KG1 (cell line): ENCODE results near the gene HILPDA.
A peak's percentile ranks its signal among the peaks of the same experiment; 100 is the strongest.

ENCODE experiments used
- DNase-seq: peaks from one replicate; lab custom pipeline; 2025; lab: John Stamatoyannopoulos, UW

HILPDA gene

GRCh38 chr7:128455543-128456254 lies at the start of gene HILPDA:
Gene HILPDA, plus strand, starts transcription at chr7:128455878. Its CDS starts 1,391 bp downstream, at chr7:128457269.
- DNase-seq: peak; percentile 16

- no peak for DNase-seq
These were observed 49.1 kb upstream of the HILPDA start for GRCh38 chr7:128406314-128407232.

GRCh38 chr7:128407233-128407589 lies 48.5 kb upstream of the HILPDA start:
- DNase-seq: no peak

- DNase-seq: no peak
These were observed 47.6 kb upstream of the HILPDA start for GRCh38 chr7:128407751-128408708.

GRCh38 chr7:128408709-128409595 lies 46.7 kb upstream of the HILPDA start:
- no peak for DNase-seq

- DNase-seq: no peak
These were observed 45.9 kb upstream of the HILPDA start, which contains the start of gene IMPDH1 for GRCh38 chr7:128409596-128410450. Gene IMPDH1, minus strand, starts transcription at chr7:128409982. Its CDS starts 81 bp downstream, at chr7:128409901.

- DNase-seq: no peak
These were observed 45.3 kb upstream of the HILPDA start for GRCh38 chr7:128410451-128410753.

GRCh38 chr7:128415217-128415785 lies 40.4 kb upstream of the HILPDA start:
- no peak for DNase-seq

GRCh38 chr7:128417071-128417470 lies 38.6 kb upstream of the HILPDA start:
- no peak for DNase-seq

- no peak for DNase-seq
These were observed 36.4 kb upstream of the HILPDA start for GRCh38 chr7:128419257-128419656.

GRCh38 chr7:128420773-128421172 lies 34.9 kb upstream of the HILPDA start:
- no peak for DNase-seq

- DNase-seq: no peak
These were observed 34.3 kb upstream of the HILPDA start for GRCh38 chr7:128421384-128421783.

- no peak for DNase-seq
These were observed 33.6 kb upstream of the HILPDA start for GRCh38 chr7:128422037-128422436.

- DNase-seq: no peak
These were observed 32.8 kb upstream of the HILPDA start for GRCh38 chr7:128422842-128423241.

GRCh38 chr7:128424686-128425275 lies 30.9 kb upstream of the HILPDA start:
- no peak for DNase-seq

GRCh38 chr7:128425850-128426249 lies 29.8 kb upstream of the HILPDA start:
- DNase-seq: peak; percentile 44

- DNase-seq: no peak
These were observed 28.3 kb upstream of the HILPDA start for GRCh38 chr7:128427289-128427891.

GRCh38 chr7:128430207-128430606 lies 25.5 kb upstream of the HILPDA start:
- no peak for DNase-seq

- DNase-seq: no peak
These were observed 24.5 kb upstream of the HILPDA start for GRCh38 chr7:128431221-128431620.
